ENCODE measurements around the gene HDAC7.
A peak's percentile ranks its signal among the peaks of the same experiment; 100 is the strongest.

HDAC7 gene

DNA sequence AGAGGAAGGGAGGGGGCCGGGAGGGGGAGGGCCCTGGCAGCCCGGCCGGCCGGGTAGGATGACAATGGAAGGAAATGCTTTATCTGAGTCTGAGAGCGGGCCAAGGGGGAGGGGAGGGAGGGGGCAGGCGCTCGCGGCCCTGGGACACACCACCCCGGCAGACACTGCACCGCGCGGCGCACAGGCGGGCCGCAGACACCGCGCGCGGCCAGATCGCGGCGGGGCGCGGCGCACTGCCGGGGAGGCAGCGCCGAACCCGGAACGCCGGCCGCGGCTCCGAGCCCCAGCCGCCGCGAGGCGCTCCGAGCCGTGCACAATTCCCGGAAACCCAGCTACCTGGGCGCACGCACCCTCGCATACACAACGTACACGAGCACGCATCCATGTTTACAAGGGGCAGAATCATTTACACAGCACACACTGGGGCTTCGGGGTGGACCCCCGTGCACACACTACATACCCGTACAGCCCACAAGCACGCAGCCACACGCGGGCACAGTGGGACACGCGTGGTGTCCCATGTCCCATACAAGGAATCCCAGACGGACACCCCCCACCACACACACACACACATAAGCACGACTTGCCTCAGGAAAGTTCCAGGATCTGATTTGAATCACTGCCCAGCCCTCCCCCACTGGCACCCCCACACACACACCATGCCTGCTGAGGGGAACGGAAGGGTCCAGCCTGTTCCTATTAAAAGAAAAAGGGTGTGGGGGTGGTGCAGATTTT lies at the start of gene HDAC7:
Gene HDAC7 (minus strand): TSS at position 8 of the 735 bp plus-strand sequence. CDS start 118 bp downstream, outside the sequence.
- H3K9me3 Mint-ChIP-seq = no peaks in the 10 kb centered on the region
- H3K4me3 Mint-ChIP-seq = peak within 1 kb of the TSS; percentile 92 to 97
- peak within 1 kb of the TSS; percentile 99 for H3K27ac Mint-ChIP-seq
- peaks cover 48 to 63% of the 10 kb centered on the region in 2 donors for H3K4me1 Mint-ChIP-seq
- H3K27me3 Mint-ChIP-seq = no peaks in the 10 kb centered on the region
- H3K36me3 Mint-ChIP-seq = peaks cover 8 to 30% of the 10 kb centered on the region in 2 donors
- ATAC-seq (replicated peaks) = peak; percentile 69 to 71
- DNase-seq = peak; percentile 40

DNA sequence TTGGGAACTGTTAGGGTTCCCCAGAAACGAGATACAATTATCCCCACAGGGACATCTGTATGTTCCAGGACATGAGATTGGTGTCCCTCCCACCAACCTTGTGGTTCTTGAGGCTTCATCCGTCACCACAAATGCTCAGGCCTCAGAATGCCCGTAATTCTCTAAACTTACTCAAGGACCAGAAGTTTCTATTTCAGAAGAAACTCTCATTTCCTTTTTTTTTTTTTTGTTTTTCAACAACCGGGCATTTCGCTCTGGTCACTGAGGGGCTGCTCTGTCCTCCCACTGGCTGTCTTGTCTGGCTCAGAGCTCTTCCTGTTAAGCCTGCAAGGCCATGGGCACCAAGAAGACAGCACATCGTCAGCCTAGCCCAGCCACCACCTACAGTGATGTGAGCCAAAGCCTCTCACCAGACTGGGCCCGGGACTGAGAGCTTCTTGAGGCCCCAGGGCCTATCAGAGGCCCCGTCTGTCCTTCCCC lies 48.9 kb upstream of the HDAC7 start:
- Mint-ChIP-seq H3K27ac (peak overlapping the region; percentile 92), H3K9me3 (peaks cover 2 to 3% of the 10 kb centered on the region in 2 donors), H3K4me1 (peaks cover 67 to 97% of the 10 kb centered on the region in 2 donors), H3K4me3 (peak overlapping the region; percentile 44 to 56), H3K36me3 (peaks cover 53 to 79% of the 10 kb centered on the region in 2 donors), H3K27me3 (no peaks in the 10 kb centered on the region)
- DNase-seq (peak; percentile 68), ATAC-seq (replicated peaks) (peak; percentile 69 to 74)

DNA sequence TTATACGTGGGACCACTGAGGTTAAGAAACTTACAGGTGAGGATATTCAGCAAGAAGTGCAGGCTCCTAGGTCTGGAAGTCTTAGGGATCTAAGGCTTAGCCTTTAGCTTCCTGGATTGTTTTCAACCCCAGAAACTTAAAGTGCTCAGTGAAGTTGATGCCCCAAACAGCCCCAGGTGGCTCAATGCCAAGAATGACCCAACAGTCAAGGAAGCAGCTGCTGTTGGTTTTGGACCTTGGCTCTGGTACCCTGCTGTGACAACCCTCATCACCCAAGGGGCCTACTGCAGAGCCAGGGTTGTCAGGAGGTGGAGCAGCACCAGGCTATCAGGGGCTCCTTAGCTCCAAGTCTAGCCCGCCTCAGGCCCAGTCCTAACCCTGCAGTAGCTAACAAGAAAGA lies 48.3 kb upstream of the HDAC7 start:
- ATAC-seq (replicated peaks) (peak; percentile 27 to 33), DNase-seq (no peak)
- Mint-ChIP-seq H3K9me3 (peaks cover 2% of the 10 kb centered on the region in 2 donors), H3K36me3 (peaks cover 56 to 80% of the 10 kb centered on the region in 2 donors), H3K27me3 (no peaks in the 10 kb centered on the region), H3K4me3 (peak overlapping the region in 1 of 2 donors; percentile 56), H3K27ac (peak overlapping the region; percentile 92), H3K4me1 (peaks cover 70 to 99% of the 10 kb centered on the region in 2 donors)

DNA sequence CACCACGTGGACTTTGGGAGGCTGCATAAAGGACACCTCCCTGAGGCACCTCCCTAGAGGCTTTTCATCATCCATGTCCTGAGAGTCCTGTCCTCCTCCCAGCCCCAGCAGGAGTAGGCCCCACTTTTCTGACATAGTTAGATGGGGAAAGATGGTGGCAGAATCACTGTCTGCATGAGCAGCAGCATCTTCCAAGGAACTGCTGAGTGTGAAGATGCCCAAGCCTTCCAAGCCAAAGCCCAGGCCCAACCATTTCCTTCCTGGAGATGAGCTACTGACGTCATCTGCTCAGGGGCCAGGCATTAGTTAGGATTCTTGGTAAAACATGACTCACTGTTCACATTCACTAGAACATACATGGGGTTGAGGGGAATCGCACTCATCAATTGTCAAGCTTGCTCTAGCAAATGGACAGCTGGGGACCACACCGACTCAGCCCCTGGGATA lies 47.8 kb upstream of the HDAC7 start:
- DNase-seq = peak; percentile 54
- Mint-ChIP-seq H3K36me3 (peaks cover 57 to 80% of the 10 kb centered on the region in 2 donors), H3K27ac (peak overlapping the region; percentile 92), H3K4me1 (peaks cover 68 to 99% of the 10 kb centered on the region in 2 donors), H3K9me3 (no peaks in the 10 kb centered on the region), H3K27me3 (no peaks in the 10 kb centered on the region), H3K4me3 (peak overlapping the region; percentile 30 to 36)
- ATAC-seq (replicated peaks) = peak; percentile 51 to 53

DNA sequence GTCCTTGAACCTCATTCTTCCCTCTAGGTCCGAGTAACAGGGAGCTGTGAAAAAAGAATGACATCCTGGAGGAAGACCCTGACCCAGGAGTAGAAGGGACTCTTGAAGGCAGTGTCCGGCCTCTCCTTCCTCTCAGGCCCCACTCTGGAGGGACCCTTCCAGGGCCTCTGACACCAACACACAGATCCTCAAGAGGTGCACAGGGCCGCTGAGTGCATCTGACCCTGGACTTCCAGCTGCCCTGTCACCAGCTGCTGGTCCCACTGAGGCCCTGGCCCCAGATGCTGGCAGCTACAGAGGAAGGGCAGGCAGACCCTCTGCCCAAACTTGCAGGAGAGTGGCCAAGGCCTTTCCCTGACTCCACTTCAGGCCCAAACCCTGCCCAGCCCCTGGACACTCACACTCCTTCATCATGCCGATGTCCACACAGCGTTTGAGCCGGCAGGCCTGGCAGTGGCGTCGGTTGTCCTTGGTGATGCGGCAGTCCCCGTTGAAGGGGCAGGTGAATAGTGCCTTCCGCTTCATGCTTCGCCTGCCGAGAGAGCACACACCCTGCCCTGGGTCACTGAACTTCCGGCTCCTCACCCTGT lies 45.0 kb upstream of the HDAC7 start:
- H3K36me3 Mint-ChIP-seq = peaks cover 60 to 77% of the 10 kb centered on the region in 2 donors
- no peak for DNase-seq
- H3K4me1 Mint-ChIP-seq = peaks cover 60 to 99% of the 10 kb centered on the region in 2 donors
- H3K4me3 Mint-ChIP-seq = peak overlapping the region in 1 of 2 donors; percentile 25
- no peak for ATAC-seq (replicated peaks)
- no peaks in the 10 kb centered on the region for H3K9me3 Mint-ChIP-seq
- H3K27ac Mint-ChIP-seq = peak overlapping the region; percentile 84
- no peaks in the 10 kb centered on the region for H3K27me3 Mint-ChIP-seq

DNA sequence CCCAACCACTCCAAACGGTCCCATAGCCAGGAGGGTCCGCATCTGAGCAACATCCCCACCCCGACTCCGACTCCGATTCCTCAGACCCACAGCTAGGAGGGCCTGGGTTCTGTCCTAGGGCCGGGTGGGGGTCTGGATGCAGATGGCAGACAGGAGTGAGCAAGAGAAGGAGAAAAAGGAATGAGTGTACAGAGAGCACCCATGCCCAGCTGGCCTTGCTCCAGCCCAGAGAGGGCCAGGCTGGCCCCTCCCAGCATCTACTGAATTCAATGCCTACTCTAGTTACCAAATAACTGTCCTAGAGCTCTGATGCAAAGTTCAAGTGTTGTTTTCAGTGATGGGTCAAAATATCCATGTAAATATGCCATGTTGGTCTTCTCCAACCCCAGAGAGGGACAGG lies 44.3 kb upstream of the HDAC7 start:
- Mint-ChIP-seq H3K4me1 (peaks cover 61 to 99% of the 10 kb centered on the region in 2 donors), H3K27ac (peak overlapping the region; percentile 84), H3K9me3 (no peaks in the 10 kb centered on the region), H3K36me3 (peaks cover 61 to 76% of the 10 kb centered on the region in 2 donors), H3K27me3 (no peaks in the 10 kb centered on the region), H3K4me3 (peak overlapping the region in 1 of 2 donors; percentile 11)
- DNase-seq = no peak
- no peak for ATAC-seq (replicated peaks)

DNA sequence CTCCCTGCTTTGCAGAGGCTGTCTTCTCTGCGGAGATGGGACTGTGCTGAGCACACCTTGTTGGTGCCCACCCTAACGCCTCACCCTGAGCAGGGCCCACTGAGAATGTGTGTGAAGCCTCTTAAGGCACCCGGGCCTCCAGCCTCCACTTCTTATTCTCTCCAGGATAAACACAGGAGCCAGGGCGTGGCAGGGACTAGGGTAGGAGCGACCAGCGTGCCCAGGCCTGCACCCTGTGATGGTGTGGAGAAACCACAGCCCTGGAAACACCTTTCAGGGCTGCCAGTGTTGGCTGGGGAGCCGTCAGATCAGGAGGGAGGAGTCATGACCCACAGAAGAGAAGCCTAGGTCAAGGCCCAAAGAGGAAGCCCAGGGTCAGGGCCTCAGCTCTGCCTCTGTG lies 43.8 kb upstream of the HDAC7 start:
- H3K9me3 Mint-ChIP-seq = no peaks in the 10 kb centered on the region
- H3K36me3 Mint-ChIP-seq = peaks cover 61 to 77% of the 10 kb centered on the region in 2 donors
- ATAC-seq (replicated peaks) (no peak), DNase-seq (no peak)
- peaks cover 59 to 99% of the 10 kb centered on the region in 2 donors for H3K4me1 Mint-ChIP-seq
- H3K27me3 Mint-ChIP-seq = no peaks in the 10 kb centered on the region
- H3K4me3 Mint-ChIP-seq = no peak overlapping the region
- H3K27ac Mint-ChIP-seq = peak overlapping the region; percentile 84

DNA sequence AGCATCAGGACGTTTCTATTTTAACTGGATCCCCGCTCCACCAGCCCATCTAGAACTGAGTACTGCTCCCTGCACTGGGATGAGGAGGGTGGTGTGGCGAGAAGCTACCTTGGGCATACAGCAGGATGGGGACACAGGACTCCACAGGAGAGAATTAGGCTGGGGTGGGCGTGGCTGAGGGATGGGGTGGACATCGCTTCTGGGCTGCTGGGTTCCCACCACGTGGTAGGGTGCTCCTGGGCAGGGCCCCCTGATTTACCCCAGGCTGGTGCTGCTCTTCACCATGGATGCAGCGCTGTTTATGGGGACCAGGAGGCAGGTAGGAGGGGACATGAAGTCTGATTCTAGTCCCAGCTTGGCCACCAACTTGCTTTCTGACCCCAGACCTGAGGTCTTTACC lies 43.2 kb upstream of the HDAC7 start:
- H3K4me1 Mint-ChIP-seq = peaks cover 55 to 97% of the 10 kb centered on the region in 2 donors
- ATAC-seq (replicated peaks) (no peak), DNase-seq (no peak)
- no peaks in the 10 kb centered on the region for H3K27me3 Mint-ChIP-seq
- H3K9me3 Mint-ChIP-seq = no peaks in the 10 kb centered on the region
- H3K27ac Mint-ChIP-seq = peak overlapping the region; percentile 84
- H3K36me3 Mint-ChIP-seq = peaks cover 63 to 83% of the 10 kb centered on the region in 2 donors
- H3K4me3 Mint-ChIP-seq = no peak overlapping the region

DNA sequence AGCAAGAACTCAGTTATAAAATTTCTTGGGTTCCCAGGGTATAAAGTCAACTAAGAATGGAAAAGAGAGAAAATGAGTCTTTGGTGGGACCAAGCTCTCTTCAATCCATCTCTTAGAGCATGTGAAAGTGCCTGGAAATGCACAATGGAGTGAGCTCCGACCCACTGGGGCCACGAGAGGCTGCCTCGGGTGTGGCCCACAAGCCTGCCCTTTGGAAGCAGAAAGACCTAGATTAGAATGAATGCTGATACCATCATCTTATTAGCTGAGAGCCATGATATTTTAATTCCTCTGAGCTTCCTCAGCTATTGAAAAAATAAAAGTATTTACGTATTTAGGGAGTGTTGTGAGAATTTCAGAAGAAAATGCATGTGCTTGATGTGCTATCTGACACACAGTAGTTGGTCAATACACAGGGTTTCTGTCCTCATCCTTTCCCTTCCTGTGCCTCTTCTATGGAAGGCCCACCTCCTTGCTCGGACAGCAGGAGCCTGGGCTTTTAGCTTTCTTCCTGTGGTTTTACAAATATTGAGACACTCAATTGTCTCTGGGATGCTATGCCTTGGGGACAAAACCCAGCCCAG lies 42.6 kb upstream of the HDAC7 start:
- no peaks in the 10 kb centered on the region for H3K27me3 Mint-ChIP-seq
- H3K36me3 Mint-ChIP-seq = peaks cover 64 to 83% of the 10 kb centered on the region in 2 donors
- ATAC-seq (replicated peaks) (no peak), DNase-seq (no peak)
- H3K4me3 Mint-ChIP-seq = no peak overlapping the region
- H3K4me1 Mint-ChIP-seq = peaks cover 50 to 91% of the 10 kb centered on the region in 2 donors
- H3K9me3 Mint-ChIP-seq = no peaks in the 10 kb centered on the region
- H3K27ac Mint-ChIP-seq = no peak overlapping the region

DNA sequence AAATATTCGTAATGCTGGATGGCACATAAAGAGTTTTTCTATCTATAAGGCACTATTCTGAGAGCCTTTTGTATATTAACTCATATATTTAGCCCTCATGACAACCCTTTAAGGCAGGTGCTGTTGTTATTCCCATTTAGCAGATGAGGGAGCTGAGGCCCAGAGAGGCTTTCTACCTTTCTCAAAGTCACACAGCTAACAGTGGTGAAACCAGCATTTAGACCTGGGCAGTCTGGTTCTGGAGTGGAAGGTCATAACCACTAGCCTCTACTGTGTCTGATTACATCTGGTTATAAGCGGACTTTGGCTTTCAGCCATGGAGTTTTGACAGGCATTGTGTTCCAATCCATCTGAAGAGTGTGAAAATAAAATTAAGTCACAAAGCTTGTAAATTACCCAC lies 41.2 kb upstream of the HDAC7 start:
- DNase-seq (no peak), ATAC-seq (replicated peaks) (no peak)
- Mint-ChIP-seq H3K36me3 (peaks cover 63 to 83% of the 10 kb centered on the region in 2 donors), H3K4me1 (peaks cover 43 to 77% of the 10 kb centered on the region in 2 donors), H3K27me3 (no peaks in the 10 kb centered on the region), H3K9me3 (no peaks in the 10 kb centered on the region), H3K4me3 (peak overlapping the region in 1 of 2 donors; percentile 65), H3K27ac (peak overlapping the region; percentile 94)

DNA sequence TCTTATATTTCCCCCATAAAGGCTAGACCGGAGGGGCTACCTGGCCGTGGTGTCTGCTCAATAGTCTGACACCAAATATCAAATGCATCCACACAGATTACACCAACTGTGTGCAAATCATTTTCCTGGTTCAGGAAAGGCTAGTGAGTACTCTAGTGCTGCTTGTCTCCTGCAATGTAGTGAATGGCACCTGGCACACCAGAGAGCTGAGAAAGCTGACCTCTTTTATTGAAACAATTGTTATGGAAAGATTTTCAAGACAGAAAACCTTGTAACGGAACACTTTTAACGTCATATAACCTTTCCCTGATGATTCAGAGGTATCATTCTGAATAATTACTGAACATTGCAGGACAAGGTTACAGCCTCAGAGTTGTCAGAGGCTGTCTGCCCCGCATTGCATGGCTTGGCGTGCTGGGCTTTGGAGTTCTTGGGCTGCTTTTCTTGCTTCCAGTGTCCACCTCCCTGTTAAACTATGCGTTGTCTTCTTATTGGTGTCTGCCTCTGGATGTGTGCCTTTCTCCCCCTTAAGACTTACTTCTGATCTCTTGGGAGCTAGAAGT lies 40.7 kb upstream of the HDAC7 start:
- no peaks in the 10 kb centered on the region for H3K27me3 Mint-ChIP-seq
- H3K4me3 Mint-ChIP-seq = peak overlapping the region; percentile 47 to 65
- peak overlapping the region; percentile 94 for H3K27ac Mint-ChIP-seq
- peaks cover 43 to 73% of the 10 kb centered on the region in 2 donors for H3K4me1 Mint-ChIP-seq
- H3K36me3 Mint-ChIP-seq = peaks cover 66 to 86% of the 10 kb centered on the region in 2 donors
- ATAC-seq (replicated peaks) = peak; percentile 91 to 94
- no peaks in the 10 kb centered on the region for H3K9me3 Mint-ChIP-seq
- peak; percentile 28 for DNase-seq

DNA sequence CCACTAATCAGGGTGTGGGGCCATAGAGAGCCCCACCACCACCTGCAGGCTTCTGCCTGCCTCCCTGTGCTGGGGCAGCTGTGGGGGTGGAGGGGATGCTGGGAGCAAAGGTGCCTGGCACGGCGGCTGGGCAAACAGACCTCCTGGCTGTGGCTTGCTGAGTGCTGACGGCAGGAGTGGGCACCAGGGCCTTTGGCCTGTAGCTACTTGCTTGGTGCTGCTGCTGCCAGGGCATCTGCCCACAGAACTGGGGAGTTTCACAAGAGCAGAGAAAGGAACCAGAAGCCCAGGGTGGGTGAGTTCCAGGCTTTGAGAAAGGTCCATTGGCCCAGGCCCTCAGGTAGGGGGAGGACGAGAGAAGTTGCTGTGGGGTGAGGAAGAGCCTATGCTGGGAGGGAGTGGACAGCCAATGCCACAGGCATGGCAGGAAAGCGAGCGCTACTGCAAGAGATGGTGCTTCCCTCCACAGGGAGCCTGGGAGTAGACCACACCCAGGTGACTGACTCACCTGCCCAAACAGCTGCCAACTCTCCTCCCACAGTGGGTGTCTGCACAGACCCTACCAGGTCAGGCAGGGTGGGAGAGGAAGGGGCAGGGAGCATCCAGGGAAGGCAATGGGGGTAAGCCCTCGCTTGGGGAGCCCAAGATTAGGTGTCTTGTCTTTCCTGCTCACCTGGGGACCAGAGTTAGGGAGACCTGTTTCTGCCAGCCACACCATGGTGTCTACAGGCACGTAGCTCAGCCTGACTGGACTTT lies 39.0 kb upstream of the HDAC7 start:
- no peaks in the 10 kb centered on the region for H3K9me3 Mint-ChIP-seq
- no peak for DNase-seq
- H3K4me3 Mint-ChIP-seq = peak overlapping the region in 1 of 2 donors; percentile 43
- H3K27ac Mint-ChIP-seq = peak overlapping the region; percentile 54
- peaks cover 58 to 74% of the 10 kb centered on the region in 2 donors for H3K36me3 Mint-ChIP-seq
- no peaks in the 10 kb centered on the region for H3K27me3 Mint-ChIP-seq
- ATAC-seq (replicated peaks) = no peak
- H3K4me1 Mint-ChIP-seq = peaks cover 34 to 56% of the 10 kb centered on the region in 2 donors

DNA sequence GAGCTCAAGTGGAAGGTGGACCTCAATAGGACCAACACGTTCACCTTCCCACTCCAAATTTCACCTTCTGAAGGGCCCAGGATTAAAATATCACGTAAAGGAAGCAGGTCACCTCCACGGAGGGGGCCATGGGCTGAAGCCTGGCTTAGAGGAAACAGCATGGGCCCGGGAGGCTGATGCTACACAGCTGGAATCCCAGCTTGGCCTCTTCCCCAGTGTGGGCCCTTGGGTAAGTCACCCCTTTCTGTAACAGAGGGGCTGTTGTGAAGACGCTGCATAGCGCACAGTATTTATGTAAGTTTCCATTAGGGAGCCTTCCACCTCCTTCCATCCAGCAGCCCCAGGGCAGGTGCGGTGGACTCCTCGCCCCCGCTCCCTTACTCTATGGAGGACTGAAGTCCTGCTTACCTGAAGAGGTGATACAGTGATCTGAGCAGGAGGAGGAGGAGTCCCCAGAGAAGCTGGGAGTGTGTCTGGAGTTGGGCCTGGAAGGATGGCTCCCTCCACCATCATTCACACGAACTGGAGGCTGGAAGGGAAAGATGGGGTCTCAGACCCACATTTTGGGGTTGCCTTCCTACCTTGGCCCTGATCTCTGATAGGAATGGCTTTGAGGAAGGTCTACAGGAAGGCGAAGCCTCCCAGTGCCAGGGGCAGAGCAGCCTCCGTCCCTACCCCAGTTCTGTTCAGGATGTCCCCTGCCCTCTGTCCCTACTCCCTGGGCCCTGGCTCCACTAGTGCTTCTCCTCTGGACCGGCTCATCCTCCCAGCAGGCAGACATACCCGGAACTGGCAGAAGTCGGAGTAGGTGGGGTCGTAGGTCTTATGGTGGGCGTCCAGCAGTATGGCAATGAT lies 37.2 kb upstream of the HDAC7 start:
- no peak for ATAC-seq (replicated peaks)
- no peak for DNase-seq
- peaks cover 26 to 39% of the 10 kb centered on the region in 2 donors for H3K4me1 Mint-ChIP-seq
- H3K27ac Mint-ChIP-seq = peak overlapping the region; percentile 56
- no peaks in the 10 kb centered on the region for H3K27me3 Mint-ChIP-seq
- H3K36me3 Mint-ChIP-seq = peaks cover 54 to 72% of the 10 kb centered on the region in 2 donors
- no peaks in the 10 kb centered on the region for H3K9me3 Mint-ChIP-seq
- no peak overlapping the region for H3K4me3 Mint-ChIP-seq
